Mesendoderm (in vitro differentiated cells): ENCODE measurements around the gene PTPRG.

Experiments used
- DNase-seq: peaks from one replicate; pipeline ENCODE4 v3.0.0; 2013
- H2AK5ac ChIP-seq: 2 replicates; pipeline ENCODE4 v1.6.1; 2013; ENCODE audit warnings: low read length, inconsistent platforms
- H2BK120ac ChIP-seq: 2 replicates; pipeline ENCODE4 v1.6.1; 2013; ENCODE audit warnings: low read depth, mild to moderate bottlenecking, low read length, moderate library complexity, mixed read lengths
- H2BK15ac ChIP-seq: replicated peaks from 2 replicates; pipeline ENCODE4 v1.6.1; 2013; ENCODE audit warnings: low read depth, mild to moderate bottlenecking, moderate library complexity
- H2BK5ac ChIP-seq: 2 replicates; pipeline ENCODE4 v1.6.1; 2013; ENCODE audit warnings: low read length, inconsistent platforms
- H3K18ac ChIP-seq: 2 replicates; pipeline ENCODE4 v1.6.1; 2013; ENCODE audit warnings: mild to moderate bottlenecking, low read length, mixed read lengths
- H3K23ac ChIP-seq: one replicate; pipeline ENCODE4 v1.6.1; 2013; ENCODE audit warnings: low read length
- H3K27ac ChIP-seq: 2 replicates; pipeline ENCODE4 v1.5.1; 2013; ENCODE audit warnings: low read depth, mild to moderate bottlenecking, inconsistent platforms, low read length, moderate library complexity
- H3K27me3 ChIP-seq: 2 replicates; pipeline ENCODE4 v1.6.1; 2013; ENCODE audit warnings: low read length, control low read depth, mild to moderate bottlenecking, inconsistent platforms; ENCODE audit not compliant: insufficient read depth, poor library complexity
- H3K36me3 ChIP-seq: 2 replicates; pipeline ENCODE4 v1.6.1; 2013; ENCODE audit warnings: low read length, inconsistent platforms; ENCODE audit not compliant: control insufficient read depth, insufficient read depth
- H3K4ac ChIP-seq: one replicate; pipeline ENCODE4 v1.6.1; 2013; ENCODE audit warnings: low read depth, mild to moderate bottlenecking, low read length, moderate library complexity
- H3K4me1 ChIP-seq: 2 replicates; pipeline ENCODE4 v1.6.1; 2013; ENCODE audit warnings: low read depth, low read length, inconsistent platforms; ENCODE audit not compliant: control insufficient read depth
- H3K4me2 ChIP-seq: 2 replicates; pipeline ENCODE4 v1.6.1; 2013; ENCODE audit warnings: low read length
- H3K4me3 ChIP-seq: 2 replicates; pipeline ENCODE4 v1.5.1; 2013; ENCODE audit warnings: mild to moderate bottlenecking, low read length
- H3K56ac ChIP-seq: one replicate; pipeline ENCODE4 v1.6.1; 2013; ENCODE audit warnings: low read length
- H3K79me1 ChIP-seq: 2 replicates; pipeline ENCODE4 v1.6.1; 2013; ENCODE audit warnings: low read length, inconsistent platforms
- H3K79me2 ChIP-seq: 2 replicates; pipeline ENCODE4 v1.6.1; 2013; ENCODE audit warnings: mild to moderate bottlenecking, low read length; ENCODE audit not compliant: control insufficient read depth, insufficient read depth
- H3K9ac ChIP-seq: 2 replicates; pipeline ENCODE4 v1.6.1; 2013; ENCODE audit warnings: low read length, inconsistent platforms
- H4K5ac ChIP-seq: one replicate; pipeline ENCODE4 v1.6.1; 2013; ENCODE audit warnings: low read length
- H4K8ac ChIP-seq: one replicate; pipeline ENCODE4 v1.6.1; 2013; ENCODE audit warnings: low read depth, mild to moderate bottlenecking, control low read depth, low read length, moderate library complexity
- WGBS: extraction: QIAGEN DNeasy Blood & Tissue Kit; methylation state at CpG from one replicate; pipeline ENCODE4 v1.1.7; 2013; ENCODE audit warnings: low lambda C conversion rate, missing lambda C conversion rate; ENCODE audit not compliant: insufficient coverage; ENCODE audit errors: extremely low coverage; 5-methylcytosine and 5-hydroxymethylcytosine counted together

Gene PTPRG

GRCh38 chr3:61855211-61855610, 293.8 kb downstream of the PTPRG start:
- no peak overlapping the region for H3K56ac ChIP-seq
- no peaks in the 10 kb centered on the region for H3K27me3 ChIP-seq
- H3K9ac ChIP-seq = no peak overlapping the region
- H3K79me1 ChIP-seq = peaks cover 19% of the 10 kb centered on the region
- H2BK5ac ChIP-seq = no peak overlapping the region
- peaks cover 9% of the 10 kb centered on the region for H3K4me1 ChIP-seq
- H3K79me2 ChIP-seq = peaks cover 40% of the 10 kb centered on the region
- H3K4me2 ChIP-seq = no peak overlapping the region
- no peaks in the 10 kb centered on the region for H3K36me3 ChIP-seq
- no peak overlapping the region for H4K5ac ChIP-seq
- no peak overlapping the region for H3K23ac ChIP-seq
- H4K8ac ChIP-seq = no peak overlapping the region
- no peak for DNase-seq
- H3K27ac ChIP-seq = no peak overlapping the region
- no peak overlapping the region for H3K4ac ChIP-seq
- no peak overlapping the region for H2BK120ac ChIP-seq
- no peak overlapping the region for H3K4me3 ChIP-seq
- no peak overlapping the region for H3K18ac ChIP-seq
- no peak overlapping the region for H2BK15ac ChIP-seq
- WGBS = no CpG with 5 or more reads among the region's 1 CpG
- no peak overlapping the region for H2AK5ac ChIP-seq

DNA sequence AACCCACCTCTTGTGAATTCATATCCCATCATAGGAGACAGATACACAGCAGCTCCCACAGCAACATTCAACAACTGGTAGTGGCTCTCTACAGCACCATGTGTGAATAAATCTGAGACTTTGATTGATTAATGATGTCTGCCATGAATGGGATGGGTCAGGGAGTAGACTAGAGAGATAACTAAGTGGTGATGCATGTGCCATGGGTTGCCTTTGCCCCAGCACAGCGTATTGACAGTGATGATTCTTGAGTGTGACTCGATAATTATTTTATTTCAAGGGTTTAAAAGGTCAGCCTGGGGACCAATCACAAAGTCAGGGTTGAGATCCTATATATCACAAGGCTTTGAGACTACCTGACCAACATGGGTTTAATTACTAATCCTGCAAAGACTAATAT, 295.9 kb downstream of the PTPRG start:
- no peak overlapping the region for H3K4me3 ChIP-seq
- WGBS = no CpG with 5 or more reads among the region's 2 CpGs
- no peak overlapping the region for H2AK5ac ChIP-seq
- peaks cover 17% of the 10 kb centered on the region for H3K4me1 ChIP-seq
- H3K36me3 ChIP-seq = no peaks in the 10 kb centered on the region
- no peak overlapping the region for H3K56ac ChIP-seq
- no peak overlapping the region for H3K27ac ChIP-seq
- no peak overlapping the region for H3K18ac ChIP-seq
- no peak overlapping the region for H2BK5ac ChIP-seq
- no peak overlapping the region for H4K5ac ChIP-seq
- H3K23ac ChIP-seq = no peak overlapping the region
- H3K9ac ChIP-seq = no peak overlapping the region
- H2BK15ac ChIP-seq = no peak overlapping the region
- no peak for DNase-seq
- no peak overlapping the region for H3K4ac ChIP-seq
- no peak overlapping the region for H3K4me2 ChIP-seq
- peaks cover 19% of the 10 kb centered on the region for H3K79me1 ChIP-seq
- H2BK120ac ChIP-seq = no peak overlapping the region
- no peaks in the 10 kb centered on the region for H3K27me3 ChIP-seq
- H4K8ac ChIP-seq = no peak overlapping the region
- H3K79me2 ChIP-seq = peaks cover 37% of the 10 kb centered on the region

DNA sequence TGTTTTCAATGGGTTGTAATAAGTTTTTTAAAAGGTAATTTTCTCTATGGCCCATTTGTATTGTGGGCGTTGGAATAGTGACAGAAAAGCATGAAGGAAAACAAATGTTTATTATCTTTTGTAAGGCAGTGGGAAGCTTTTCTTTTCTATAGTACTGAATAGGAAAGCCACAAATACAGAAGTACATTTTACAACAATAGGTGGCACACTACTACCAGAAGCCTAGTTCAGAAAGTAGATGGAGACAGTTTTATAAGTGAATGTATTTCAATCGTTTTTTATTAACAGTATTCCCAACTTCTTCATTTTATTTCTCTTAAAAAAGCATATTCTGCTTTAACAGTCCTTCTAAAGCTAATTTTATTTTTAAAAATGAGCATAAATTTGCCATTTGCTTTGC, 296.7 kb downstream of the PTPRG start:
- Histone ChIP-seq H4K8ac (no peak overlapping the region), H3K18ac (no peak overlapping the region), H2BK15ac (no peak overlapping the region), H3K4me3 (no peak overlapping the region), H3K4me1 (peaks cover 15% of the 10 kb centered on the region), H3K27ac (no peak overlapping the region), H2BK120ac (no peak overlapping the region), H4K5ac (no peak overlapping the region), H3K79me1 (peaks cover 20% of the 10 kb centered on the region), H2AK5ac (no peak overlapping the region), H3K4ac (no peak overlapping the region), H3K9ac (no peak overlapping the region), H3K79me2 (peaks cover 37% of the 10 kb centered on the region), H3K4me2 (no peak overlapping the region), H3K23ac (no peak overlapping the region), H2BK5ac (no peak overlapping the region), H3K36me3 (no peaks in the 10 kb centered on the region), H3K27me3 (no peaks in the 10 kb centered on the region), H3K56ac (no peak overlapping the region)
- no CpG with 5 or more reads among the region's 2 CpGs for WGBS
- no peak for DNase-seq

- Histone ChIP-seq H3K4me3 (no peak overlapping the region), H3K36me3 (no peaks in the 10 kb centered on the region), H3K23ac (no peak overlapping the region), H2BK5ac (no peak overlapping the region), H3K79me2 (peaks cover 49% of the 10 kb centered on the region), H3K27ac (peak overlapping the region; percentile 48), H3K18ac (peak overlapping the region; percentile 41), H3K56ac (no peak overlapping the region), H3K4me2 (no peak overlapping the region), H3K9ac (no peak overlapping the region), H3K79me1 (peaks cover 35% of the 10 kb centered on the region), H3K27me3 (no peaks in the 10 kb centered on the region), H2AK5ac (no peak overlapping the region), H3K4me1 (peaks cover 17% of the 10 kb centered on the region), H2BK120ac (no peak overlapping the region), H2BK15ac (no peak overlapping the region), H4K8ac (peak overlapping the region; percentile 81), H3K4ac (no peak overlapping the region), H4K5ac (no peak overlapping the region)
- DNase-seq = peak; percentile 80
- WGBS = no CpG with 5 or more reads among the region's 1 CpG
These were observed 300.0 kb downstream of the PTPRG start for GRCh38 chr3:61861410-61861809.

DNA sequence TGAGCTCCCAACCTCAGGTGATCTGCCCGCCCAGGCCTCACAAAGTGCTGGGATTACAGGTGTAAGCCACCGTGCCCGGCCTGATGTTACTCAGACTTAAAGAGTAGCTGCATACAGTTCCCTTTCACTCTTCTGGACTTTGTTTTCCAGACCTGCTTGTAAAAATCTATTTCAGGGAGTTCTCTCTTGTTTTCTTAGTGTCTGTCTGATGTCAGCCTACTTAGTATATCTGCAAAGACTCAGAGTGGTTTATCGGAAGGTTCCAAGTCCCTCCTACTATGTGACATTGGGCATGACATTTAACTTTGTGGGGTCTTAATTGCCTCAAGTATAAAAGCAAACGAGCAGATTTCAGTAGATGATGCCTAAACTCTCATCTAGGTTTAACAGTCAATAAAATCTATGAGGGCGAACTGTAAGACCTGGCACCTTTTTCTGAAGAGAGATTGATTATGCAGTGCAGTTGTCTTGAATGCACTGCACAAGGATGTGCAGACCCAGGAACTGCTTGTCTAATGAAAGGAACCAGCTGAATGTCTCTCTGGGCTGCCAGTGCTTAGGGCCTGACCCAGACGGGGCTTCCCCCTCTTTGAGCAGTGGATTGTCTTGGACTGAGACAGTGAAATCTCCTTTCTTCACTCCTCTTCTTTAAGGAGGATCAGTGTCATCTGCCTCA, 301.4 kb downstream of the PTPRG start:
- H3K18ac ChIP-seq = no peak overlapping the region
- H3K56ac ChIP-seq = no peak overlapping the region
- H3K4me3 ChIP-seq = no peak overlapping the region
- WGBS = no CpG with 5 or more reads among the region's 7 CpGs
- no peak overlapping the region for H2BK120ac ChIP-seq
- peaks cover 14% of the 10 kb centered on the region for H3K4me1 ChIP-seq
- DNase-seq = no peak
- H3K9ac ChIP-seq = no peak overlapping the region
- H3K4ac ChIP-seq = no peak overlapping the region
- H4K5ac ChIP-seq = no peak overlapping the region
- H4K8ac ChIP-seq = no peak overlapping the region
- H3K36me3 ChIP-seq = no peaks in the 10 kb centered on the region
- no peak overlapping the region for H2AK5ac ChIP-seq
- H3K23ac ChIP-seq = no peak overlapping the region
- no peak overlapping the region for H3K4me2 ChIP-seq
- H2BK5ac ChIP-seq = no peak overlapping the region
- H3K79me2 ChIP-seq = peaks cover 53% of the 10 kb centered on the region
- H3K79me1 ChIP-seq = peaks cover 39% of the 10 kb centered on the region
- no peaks in the 10 kb centered on the region for H3K27me3 ChIP-seq
- no peak overlapping the region for H2BK15ac ChIP-seq
- no peak overlapping the region for H3K27ac ChIP-seq

- Histone ChIP-seq H3K9ac (no peak overlapping the region), H2BK120ac (no peak overlapping the region), H3K79me1 (peaks cover 39% of the 10 kb centered on the region), H3K23ac (no peak overlapping the region), H3K4me1 (peaks cover 14% of the 10 kb centered on the region), H2BK15ac (no peak overlapping the region), H3K4me2 (no peak overlapping the region), H3K27ac (no peak overlapping the region), H4K8ac (no peak overlapping the region), H3K4ac (no peak overlapping the region), H2BK5ac (no peak overlapping the region), H3K18ac (no peak overlapping the region), H3K4me3 (no peak overlapping the region), H3K56ac (no peak overlapping the region), H3K27me3 (no peaks in the 10 kb centered on the region), H2AK5ac (no peak overlapping the region), H3K36me3 (no peaks in the 10 kb centered on the region), H4K5ac (no peak overlapping the region), H3K79me2 (peaks cover 55% of the 10 kb centered on the region)
- WGBS = no CpG with 5 or more reads among the region's 1 CpG
- DNase-seq = peak; percentile 73
These were observed 302.2 kb downstream of the PTPRG start for GRCh38 chr3:61863579-61863978.
